Suprapubic skin (tissue), 4 donors: ENCODE measurements around the gene NUP43. TPM values are rescaled to one million over a fixed set of nuclear protein-coding genes. Genes with fewer than 3 reads are reported as not detected.
"Not testable (repeated sequence)": the region's sequence is repeated elsewhere in the genome, so short reads cannot be mapped to it uniquely, and the experiment has no call there.

Experiments
- DNase-seq, 2 donors: peaks; one replicate each; pipeline ENCODE4 v3.0.0-alpha.2; 2019; ENCODE audit warnings: low spot score in 2 of 2
- H3K27ac ChIP-seq: fragments of 200-600 bp; sonication (generic); one replicate; pipeline ENCODE4 v1.5.1; 2019
- H3K27me3 ChIP-seq: fragments of 200-600 bp; sonication (generic); one replicate; pipeline ENCODE4 v1.5.1; 2019
- H3K36me3 ChIP-seq: fragments of 200-600 bp; sonication (generic); one replicate; pipeline ENCODE4 v1.5.1; 2019
- H3K4me1 ChIP-seq: fragments of 200-600 bp; sonication (generic); one replicate; pipeline ENCODE4 v1.5.1; 2019
- H3K4me3 ChIP-seq: fragments of 200-600 bp; sonication (generic); one replicate; pipeline ENCODE4 v1.5.1; 2019; ENCODE audit warnings: mild to moderate bottlenecking
- H3K9me3 ChIP-seq: fragments of 200-600 bp; sonication (generic); one replicate; pipeline ENCODE4 v1.5.1; 2019
- CTCF ChIP-seq, 2 donors: fragments of 200-600 bp in 1 of 2; fragments of 450-650 bp in 1 of 2; sonication (generic) in 1 of 2; IDR thresholded peaks; one replicate each; pipeline ENCODE4 v1.5.1; 2016 to 2019; ENCODE audit warnings: antibody characterized with exemption in 2 of 2, mild to moderate bottlenecking in 1 of 2, moderate library complexity in 1 of 2
- EP300 ChIP-seq: sonication (generic); formaldehyde crosslinking; IDR thresholded peaks from one replicate; pipeline ENCODE4 v1.6.1; 2017; ENCODE audit warnings: antibody characterized with exemption
- POLR2A ChIP-seq, 2 donors: fragments of 450-650 bp; IDR thresholded peaks; one replicate each; pipeline ENCODE4 v1.6.1; 2017; ENCODE audit warnings: antibody characterized with exemption in 2 of 2, mild to moderate bottlenecking in 2 of 2, moderate library complexity in 2 of 2
- POLR2AphosphoS5 ChIP-seq, 3 donors: sonication (generic); formaldehyde crosslinking; IDR thresholded peaks; one replicate each; pipeline ENCODE4 v1.6.1; 2017; ENCODE audit warnings: antibody characterized with exemption in 3 of 3
- whole genome bisulfite sequencing: methylation state at CpG from one replicate; pipeline ENCODE4 v1.1.5; 2018; 5-methylcytosine and 5-hydroxymethylcytosine counted together
- total RNA-seq, 4 donors: library from RNA; depleted of rRNA; stranded (reverse); fragments of >200 nt; gene quantifications; one replicate each; pipeline ENCODE4 v1.1.0, GENCODE V29; 2016

NUP43 gene
- total RNA-seq, 4 donors from 2014 or later: 21.0 to 31.3 (median 22.3) TPM

- H3K27ac ChIP-seq: no peak overlapping the region
- no peak overlapping the region for H3K4me3 ChIP-seq
- no peak for DNase-seq
- peaks cover 11% of the 10 kb centered on the region for H3K36me3 ChIP-seq
- H3K4me1 ChIP-seq: no peaks in the 10 kb centered on the region
- H3K9me3 ChIP-seq: no peaks in the 10 kb centered on the region
- 91% methylated on average over 1 of the region's 1 CpG for WGBS
- TF ChIP-seq POLR2AphosphoS5 (IDR thresholded peaks at IDR 0.05) (no peak), EP300 (no peak), CTCF (IDR thresholded peaks at IDR 0.05) (no peak), POLR2A (IDR thresholded peaks at IDR 0.05) (no peak)
- no peaks in the 10 kb centered on the region for H3K27me3 ChIP-seq
These were observed 15.1 kb upstream of the NUP43 start for GRCh38 chr6:149761438-149761837.

GRCh38 chr6:149756261-149756636 lies 9.9 kb upstream of the NUP43 start:
- Histone ChIP-seq H3K4me1 (peaks cover 13% of the 10 kb centered on the region), H3K36me3 (peaks cover 10% of the 10 kb centered on the region), H3K4me3 (no peak overlapping the region), H3K27ac (no peak overlapping the region), H3K27me3 (no peaks in the 10 kb centered on the region), H3K9me3 (no peaks in the 10 kb centered on the region)
- DNase-seq: no peak
- no peak for TF ChIP-seq POLR2AphosphoS5 (IDR thresholded peaks at IDR 0.05)
- TF ChIP-seq POLR2A (IDR thresholded peaks at IDR 0.05): no peak
- TF ChIP-seq EP300: no peak
- TF ChIP-seq CTCF (IDR thresholded peaks at IDR 0.05): no peak
- WGBS: 93% methylated on average over 7 of the region's 7 CpGs

GRCh38 chr6:149755300-149756260 lies 9.3 kb upstream of the NUP43 start:
- no peak for TF ChIP-seq POLR2A (IDR thresholded peaks at IDR 0.05)
- TF ChIP-seq POLR2AphosphoS5 (IDR thresholded peaks at IDR 0.05): no peak
- TF ChIP-seq EP300: no peak
- TF ChIP-seq CTCF (IDR thresholded peaks at IDR 0.05): no peak
- no peak overlapping the region for H3K27ac ChIP-seq
- no peaks in the 10 kb centered on the region for H3K9me3 ChIP-seq
- no peaks in the 10 kb centered on the region for H3K27me3 ChIP-seq
- DNase-seq: no peak
- H3K36me3 ChIP-seq: peaks cover 7% of the 10 kb centered on the region
- WGBS: 84% methylated on average over 9 of the region's 9 CpGs
- H3K4me1 ChIP-seq: peaks cover 20% of the 10 kb centered on the region
- no peak overlapping the region for H3K4me3 ChIP-seq

- Histone ChIP-seq H3K9me3 (no peaks in the 10 kb centered on the region), H3K27ac (no peak overlapping the region), H3K4me1 (peaks cover 26% of the 10 kb centered on the region), H3K4me3 (no peak overlapping the region), H3K27me3 (no peaks in the 10 kb centered on the region), H3K36me3 (no peaks in the 10 kb centered on the region)
- no peak for DNase-seq
- 73% methylated on average over 4 of the region's 4 CpGs for WGBS
- TF ChIP-seq EP300 (no peak), POLR2A (IDR thresholded peaks at IDR 0.05) (no peak), POLR2AphosphoS5 (IDR thresholded peaks at IDR 0.05) (no peak), CTCF (IDR thresholded peaks at IDR 0.05) (no peak)
These were observed 8.2 kb upstream of the NUP43 start for GRCh38 chr6:149754548-149754947.

- not testable (repeated sequence) for H3K36me3 ChIP-seq, H3K4me3 ChIP-seq, H3K9me3 ChIP-seq, DNase-seq, H3K27ac ChIP-seq, H3K27me3 ChIP-seq
- WGBS: 88% methylated on average over 3 of the region's 3 CpGs
- peaks cover 26% of the 10 kb centered on the region for H3K4me1 ChIP-seq
These were observed 7.0 kb upstream of the NUP43 start for GRCh38 chr6:149753374-149753637.
